ENCODE results near the gene TSPAN8.
"Not testable (repeated sequence)": the region's sequence is repeated elsewhere in the genome, so short reads cannot be mapped to it uniquely, and the experiment has no call there.

Gene TSPAN8

DNA sequence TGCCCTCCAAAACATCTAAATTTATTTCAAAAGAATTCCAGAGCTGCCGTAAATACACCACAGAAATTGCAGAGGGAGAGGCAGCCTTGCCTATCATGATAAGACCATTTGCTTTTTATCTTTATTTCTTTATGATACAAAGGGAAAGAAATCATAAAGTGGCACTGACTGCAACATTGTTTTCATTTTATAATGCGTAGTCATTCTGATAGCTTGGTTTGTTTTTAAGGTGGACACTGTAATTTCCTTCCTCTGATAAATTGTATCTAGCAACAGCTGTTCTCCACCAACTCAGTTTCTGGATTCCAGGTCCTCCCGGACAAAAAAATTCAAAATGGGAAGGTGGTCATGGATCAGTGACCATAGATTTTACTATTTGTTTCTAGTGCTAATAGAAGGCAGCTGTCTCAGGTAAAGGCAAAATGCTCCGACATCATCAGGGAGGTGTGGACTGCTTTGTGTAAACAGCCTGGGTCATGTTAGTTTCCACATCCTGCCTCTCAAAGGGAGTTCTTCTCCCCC lies 623 bp upstream of the TSPAN8 start:
- Histone ChIP-seq H3K27ac (no peak overlapping the region), H3K36me3 (ENCODE audit: control insufficient read depth, insufficient read depth, low read length) (no peaks in the 10 kb centered on the region), H3K27me3 (ENCODE audit: control insufficient read depth, insufficient read depth, low read length) (no peaks in the 10 kb centered on the region), H2AFZ (no peak overlapping the region), H3K4me1 (no peaks in the 10 kb centered on the region), H3K9ac (no peak overlapping the region), H3K4me3 (ENCODE audit: low read depth, low read length) (no peak overlapping the region), H3K79me2 (no peaks in the 10 kb centered on the region), H3K9me3 (ENCODE audit: control insufficient read depth, low read length) (no peaks in the 10 kb centered on the region), H3K4me2 (ENCODE audit: low read length) (no peak overlapping the region)
- TF ChIP-seq, protein P1, sequence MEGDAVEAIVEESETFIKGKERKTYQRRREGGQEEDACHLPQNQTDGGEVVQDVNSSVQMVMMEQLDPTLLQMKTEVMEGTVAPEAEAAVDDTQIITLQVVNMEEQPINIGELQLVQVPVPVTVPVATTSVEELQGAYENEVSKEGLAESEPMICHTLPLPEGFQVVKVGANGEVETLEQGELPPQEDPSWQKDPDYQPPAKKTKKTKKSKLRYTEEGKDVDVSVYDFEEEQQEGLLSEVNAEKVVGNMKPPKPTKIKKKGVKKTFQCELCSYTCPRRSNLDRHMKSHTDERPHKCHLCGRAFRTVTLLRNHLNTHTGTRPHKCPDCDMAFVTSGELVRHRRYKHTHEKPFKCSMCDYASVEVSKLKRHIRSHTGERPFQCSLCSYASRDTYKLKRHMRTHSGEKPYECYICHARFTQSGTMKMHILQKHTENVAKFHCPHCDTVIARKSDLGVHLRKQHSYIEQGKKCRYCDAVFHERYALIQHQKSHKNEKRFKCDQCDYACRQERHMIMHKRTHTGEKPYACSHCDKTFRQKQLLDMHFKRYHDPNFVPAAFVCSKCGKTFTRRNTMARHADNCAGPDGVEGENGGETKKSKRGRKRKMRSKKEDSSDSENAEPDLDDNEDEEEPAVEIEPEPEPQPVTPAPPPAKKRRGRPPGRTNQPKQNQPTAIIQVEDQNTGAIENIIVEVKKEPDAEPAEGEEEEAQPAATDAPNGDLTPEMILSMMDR (IDR thresholded peaks at IDR 0.05) = no peak

DNA sequence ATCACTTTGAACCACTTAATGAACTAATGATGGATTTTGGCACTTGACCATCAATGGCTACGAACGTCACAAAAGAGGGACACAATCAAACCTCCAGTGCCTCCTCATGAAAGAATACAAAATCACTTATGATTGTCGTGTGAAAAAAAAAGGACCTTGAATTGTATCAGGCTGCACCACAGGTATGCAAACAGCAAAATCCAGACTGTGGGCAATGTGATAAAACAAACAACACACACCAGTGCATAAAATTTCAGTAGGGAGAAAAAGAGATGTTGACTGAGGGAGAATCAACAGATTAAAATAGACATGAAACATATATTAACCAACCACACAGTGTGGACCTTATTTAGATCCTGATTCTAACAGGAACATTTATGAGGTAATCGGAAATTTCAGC lies 2.6 kb downstream of the TSPAN8 start:
- no peak overlapping the region for H2AFZ ChIP-seq
- no peak overlapping the region for H3K4me3 ChIP-seq (ENCODE audit: low read depth, low read length)
- H3K79me2 ChIP-seq = no peaks in the 10 kb centered on the region
- H3K9ac ChIP-seq = no peak overlapping the region
- no peaks in the 10 kb centered on the region for H3K36me3 ChIP-seq (ENCODE audit: control insufficient read depth, insufficient read depth, low read length)
- no peaks in the 10 kb centered on the region for H3K27me3 ChIP-seq (ENCODE audit: control insufficient read depth, insufficient read depth, low read length)
- no peak overlapping the region for H3K27ac ChIP-seq
- TF ChIP-seq, protein P1 (IDR thresholded peaks at IDR 0.05) = no peak
- no peak overlapping the region for H3K4me2 ChIP-seq (ENCODE audit: low read length)
- H3K9me3 ChIP-seq (ENCODE audit: control insufficient read depth, low read length) = no peaks in the 10 kb centered on the region
- no peaks in the 10 kb centered on the region for H3K4me1 ChIP-seq

DNA sequence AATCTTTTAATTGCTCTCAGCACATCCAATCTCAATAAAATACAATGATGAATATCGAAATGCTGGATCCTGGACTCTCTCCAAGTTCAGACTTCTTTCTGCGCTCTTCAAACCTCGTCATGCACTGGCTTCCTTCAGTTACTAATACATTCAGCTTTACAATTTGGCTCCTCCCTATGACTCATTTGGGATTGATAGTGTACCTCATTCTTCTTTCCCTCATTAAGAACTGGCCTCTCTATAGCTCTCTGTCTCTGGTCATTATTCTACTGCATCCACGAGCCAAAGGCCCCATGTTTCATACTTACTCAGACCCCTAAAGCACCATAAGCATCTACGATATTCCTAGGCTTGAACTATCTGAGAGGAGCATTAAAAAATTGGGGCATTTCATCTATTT lies 4.9 kb downstream of the TSPAN8 start:
- Histone ChIP-seq H3K4me3 (ENCODE audit: low read depth, low read length) (no peak overlapping the region), H3K9me3 (ENCODE audit: control insufficient read depth, low read length) (no peaks in the 10 kb centered on the region), H3K27me3 (ENCODE audit: control insufficient read depth, insufficient read depth, low read length) (no peaks in the 10 kb centered on the region), H3K9ac (no peak overlapping the region), H3K4me1 (no peaks in the 10 kb centered on the region), H2AFZ (no peak overlapping the region), H3K79me2 (no peaks in the 10 kb centered on the region), H3K36me3 (ENCODE audit: control insufficient read depth, insufficient read depth, low read length) (no peaks in the 10 kb centered on the region), H3K4me2 (ENCODE audit: low read length) (no peak overlapping the region), H3K27ac (no peak overlapping the region)
- TF ChIP-seq, protein P1 (IDR thresholded peaks at IDR 0.05) = no peak

DNA sequence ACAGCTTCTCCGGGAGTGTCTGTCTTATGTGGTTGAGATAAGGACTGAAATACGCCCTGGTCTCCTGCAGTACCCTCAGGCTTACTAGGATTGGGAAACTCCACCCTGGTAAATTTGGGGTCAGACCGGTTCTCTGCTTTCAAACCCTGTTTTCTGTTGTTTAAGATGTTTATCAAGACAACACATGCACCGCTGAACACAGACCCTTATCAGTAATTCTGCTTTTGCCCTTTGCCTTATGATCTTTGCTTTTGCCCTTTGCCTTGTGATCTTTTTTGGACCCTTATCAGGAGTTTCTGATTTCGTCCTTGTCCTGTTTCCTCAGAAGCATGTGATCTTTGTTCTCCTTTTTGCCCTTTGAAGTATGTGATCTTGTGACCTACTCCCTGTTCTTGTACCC lies 7.8 kb downstream of the TSPAN8 start:
- H3K4me3 ChIP-seq (ENCODE audit: low read depth, low read length); H3K4me1 ChIP-seq; H3K27ac ChIP-seq; H3K9ac ChIP-seq; H3K9me3 ChIP-seq (ENCODE audit: control insufficient read depth, low read length); H2AFZ ChIP-seq; H3K4me2 ChIP-seq (ENCODE audit: low read length); H3K36me3 ChIP-seq (ENCODE audit: control insufficient read depth, insufficient read depth, low read length); H3K79me2 ChIP-seq; H3K27me3 ChIP-seq (ENCODE audit: control insufficient read depth, insufficient read depth, low read length): not testable (repeated sequence)

DNA sequence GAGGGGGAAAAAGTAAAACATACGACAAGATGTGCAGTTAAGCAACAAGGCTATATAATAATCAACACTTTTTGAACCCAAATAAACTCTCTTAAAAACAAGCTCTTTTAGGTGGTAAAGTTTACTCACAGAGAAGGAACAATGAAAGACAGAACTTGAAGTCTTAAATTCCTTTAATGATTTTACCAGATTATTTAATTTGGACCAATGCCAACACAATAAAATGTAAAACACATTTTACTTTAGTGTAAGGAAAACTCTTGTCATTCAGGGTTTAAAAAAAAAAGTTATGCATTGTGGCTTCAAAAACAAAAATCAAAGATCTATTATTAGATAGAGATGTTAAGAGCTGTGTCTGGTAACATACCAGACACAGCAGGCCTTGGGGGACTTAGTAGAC lies 13.1 kb downstream of the TSPAN8 start:
- TF ChIP-seq, protein P1 (IDR thresholded peaks at IDR 0.05) = no peak
- H2AFZ ChIP-seq = no peak overlapping the region
- H3K4me2 ChIP-seq (ENCODE audit: low read length) = no peak overlapping the region
- H3K4me3 ChIP-seq (ENCODE audit: low read depth, low read length) = no peak overlapping the region
- H3K27me3 ChIP-seq (ENCODE audit: control insufficient read depth, insufficient read depth, low read length) = no peaks in the 10 kb centered on the region
- H3K36me3 ChIP-seq (ENCODE audit: control insufficient read depth, insufficient read depth, low read length) = no peaks in the 10 kb centered on the region
- H3K79me2 ChIP-seq = no peaks in the 10 kb centered on the region
- H3K9me3 ChIP-seq (ENCODE audit: control insufficient read depth, low read length) = no peaks in the 10 kb centered on the region
- H3K4me1 ChIP-seq = no peaks in the 10 kb centered on the region
- no peak overlapping the region for H3K9ac ChIP-seq
- no peak overlapping the region for H3K27ac ChIP-seq
